ENCODE measurements around the gene ERO1B.

ERO1B gene

GRCh38 chr1:236228411-236228810 lies 53.3 kb downstream of the ERO1B start:
- no peak for TF ChIP-seq CTCF (IDR thresholded peaks at IDR 0.05; ENCODE audit: low read depth, low read length)

GRCh38 chr1:236222632-236223031 lies 59.1 kb downstream of the ERO1B start:
- no peak for DNase-seq (ENCODE audit: extremely low read depth, low read depth)
- TF ChIP-seq CTCF (IDR thresholded peaks at IDR 0.05; ENCODE audit: low read depth, low read length) = no peak

More at GRCh38 chr1:236228411-236228810, 53.3 kb downstream of the ERO1B start:
- no peak for DNase-seq (ENCODE audit: extremely low read depth, low read depth)

GRCh38 chr1:236220473-236220872 lies 61.3 kb downstream of the ERO1B start:
- TF ChIP-seq CTCF (IDR thresholded peaks at IDR 0.05; ENCODE audit: low read depth, low read length) = no peak
- no peak for DNase-seq (ENCODE audit: extremely low read depth, low read depth)

- DNase-seq (ENCODE audit: extremely low read depth, low read depth) = no peak
- TF ChIP-seq CTCF (IDR thresholded peaks at IDR 0.05; ENCODE audit: low read depth, low read length) = no peak
Measured at GRCh38 chr1:236214761-236215160, 67.0 kb downstream of the ERO1B start.

- no peak for DNase-seq (ENCODE audit: extremely low read depth, low read depth)
- no peak for TF ChIP-seq CTCF (IDR thresholded peaks at IDR 0.05; ENCODE audit: low read depth, low read length)
Measured at GRCh38 chr1:236213534-236213933, 68.2 kb downstream of the ERO1B start.

- DNase-seq (ENCODE audit: extremely low read depth, low read depth) = no peak
- no peak for TF ChIP-seq CTCF (IDR thresholded peaks at IDR 0.05; ENCODE audit: low read depth, low read length)
Measured at GRCh38 chr1:236211815-236212214, 69.9 kb downstream of the ERO1B start.

GRCh38 chr1:236209713-236210112 lies 72.0 kb downstream of the ERO1B start:
- DNase-seq (ENCODE audit: extremely low read depth, low read depth) = no peak
- TF ChIP-seq CTCF (IDR thresholded peaks at IDR 0.05; ENCODE audit: low read depth, low read length) = no peak

Measured in AG09319 (cell line).